Stimulated activated CD4-positive, alpha-beta T cell treated with anti-CD3 and anti-CD28 coated beads, Interleukin-2, amount 100 ng/mL, for 24 hours (primary cell): Measurements from ENCODE around the gene CDHR2.
A peak's percentile ranks its signal among the peaks of the same experiment; 100 is the strongest.
"Not testable (repeated sequence)": the region's sequence is repeated elsewhere in the genome, so short reads cannot be mapped to it uniquely, and the experiment has no call there.

Experiments used
- DNase-seq, 2 donors: peaks; one replicate each; pipeline ENCODE4 v3.0.0-alpha.2; 2020

Gene CDHR2

GRCh38 chr5:176575066-176575465 lies 25.9 kb downstream of the CDHR2 start:
- DNase-seq: no peak

- no peak for DNase-seq
These were observed 26.6 kb downstream of the CDHR2 start for GRCh38 chr5:176575488-176576422.

- DNase-seq: no peak
These were observed 28.4 kb downstream of the CDHR2 start for GRCh38 chr5:176577312-176578176.

- peak; percentile 38 to 44 for DNase-seq
These were observed 29.3 kb downstream of the CDHR2 start for GRCh38 chr5:176578391-176578808.

GRCh38 chr5:176579323-176579722 lies 30.2 kb downstream of the CDHR2 start:
- DNase-seq: no peak

GRCh38 chr5:176581361-176581760 lies 32.2 kb downstream of the CDHR2 start:
- no peak for DNase-seq

GRCh38 chr5:176583076-176583475 lies 33.9 kb downstream of the CDHR2 start:
- no peak for DNase-seq

- no peak for DNase-seq
These were observed 38.3 kb downstream of the CDHR2 start for GRCh38 chr5:176587398-176587797.

GRCh38 chr5:176588297-176588696 lies 39.2 kb downstream of the CDHR2 start:
- DNase-seq: no peak

- DNase-seq: no peak
These were observed 40.1 kb downstream of the CDHR2 start for GRCh38 chr5:176589039-176589769.

GRCh38 chr5:176590035-176590717 lies 41.0 kb downstream of the CDHR2 start:
- no peak for DNase-seq

GRCh38 chr5:176591667-176592066 lies 42.5 kb downstream of the CDHR2 start:
- not testable (repeated sequence) for DNase-seq

- no peak for DNase-seq
These were observed 43.4 kb downstream of the CDHR2 start for GRCh38 chr5:176592573-176592972.

GRCh38 chr5:176593273-176593869 lies 44.2 kb downstream of the CDHR2 start:
- no peak for DNase-seq

- no peak for DNase-seq
These were observed 45.4 kb downstream of the CDHR2 start for GRCh38 chr5:176594554-176594953.

- DNase-seq: no peak
These were observed 46.3 kb downstream of the CDHR2 start for GRCh38 chr5:176595386-176595943.

- DNase-seq: no peak
These were observed 47.0 kb downstream of the CDHR2 start for GRCh38 chr5:176596069-176596644.

- DNase-seq: peak; percentile 63 to 74
These were observed 47.7 kb downstream of the CDHR2 start for GRCh38 chr5:176596689-176597416.

- peak in 1 of 2 donors; percentile 17 for DNase-seq
These were observed 48.6 kb downstream of the CDHR2 start for GRCh38 chr5:176597417-176598389.
